Measurements from ENCODE around the gene EXD3. TPM values are rescaled to one million over a fixed set of nuclear protein-coding genes. Genes with fewer than 3 reads are reported as not detected.
A peak's percentile ranks its signal among the peaks of the same experiment; 100 is the strongest.

Gene EXD3
- total RNA-seq, 1 donor from 2014 or later, result 24.5 TPM

- Mint-ChIP-seq H3K36me3 (ENCODE audit: unreplicated experiment) (no peaks in the 10 kb centered on the region), H3K27me3 (ENCODE audit: unreplicated experiment) (peaks cover 4% of the 10 kb centered on the region), H3K4me3 (ENCODE audit: unreplicated experiment) (peak overlapping the region; percentile 61), H3K4me1 (ENCODE audit: low read depth, unreplicated experiment) (peaks cover 4% of the 10 kb centered on the region), H3K9me3 (ENCODE audit: unreplicated experiment) (peaks cover 1% of the 10 kb centered on the region), H3K27ac (ENCODE audit: unreplicated experiment) (no peak overlapping the region)
- peak; percentile 34 for DNase-seq
- no peak for TF ChIP-seq CTCF (IDR thresholded peaks at IDR 0.05; ENCODE audit: partially characterized antibody, unreplicated experiment)
Observed at GRCh38 chr9:137454597-137455358, 31.8 kb upstream of the EXD3 start.

- Mint-ChIP-seq H3K4me1 (ENCODE audit: low read depth, unreplicated experiment) (peaks cover 4% of the 10 kb centered on the region), H3K36me3 (ENCODE audit: unreplicated experiment) (no peaks in the 10 kb centered on the region), H3K27ac (ENCODE audit: unreplicated experiment) (no peak overlapping the region), H3K27me3 (ENCODE audit: unreplicated experiment) (peaks cover 4% of the 10 kb centered on the region), H3K9me3 (ENCODE audit: unreplicated experiment) (peaks cover 1% of the 10 kb centered on the region), H3K4me3 (ENCODE audit: unreplicated experiment) (peak overlapping the region; percentile 61)
- no peak for TF ChIP-seq CTCF (IDR thresholded peaks at IDR 0.05; ENCODE audit: partially characterized antibody, unreplicated experiment)
- peak; percentile 62 for DNase-seq
Observed at GRCh38 chr9:137454145-137454596, 31.2 kb upstream of the EXD3 start.

- Mint-ChIP-seq H3K4me1 (ENCODE audit: low read depth, unreplicated experiment) (peaks cover 4% of the 10 kb centered on the region), H3K27ac (ENCODE audit: unreplicated experiment) (no peak overlapping the region), H3K36me3 (ENCODE audit: unreplicated experiment) (no peaks in the 10 kb centered on the region), H3K27me3 (ENCODE audit: unreplicated experiment) (peaks cover 4% of the 10 kb centered on the region), H3K9me3 (ENCODE audit: unreplicated experiment) (peaks cover 1% of the 10 kb centered on the region), H3K4me3 (ENCODE audit: unreplicated experiment) (peak overlapping the region; percentile 59)
- peak; percentile 79 for DNase-seq
- no peak for TF ChIP-seq CTCF (IDR thresholded peaks at IDR 0.05; ENCODE audit: partially characterized antibody, unreplicated experiment)
Observed at GRCh38 chr9:137453643-137454081, 30.7 kb upstream of the EXD3 start.

- Mint-ChIP-seq H3K4me1 (ENCODE audit: low read depth, unreplicated experiment) (peaks cover 4% of the 10 kb centered on the region), H3K36me3 (ENCODE audit: unreplicated experiment) (no peaks in the 10 kb centered on the region), H3K27ac (ENCODE audit: unreplicated experiment) (no peak overlapping the region), H3K27me3 (ENCODE audit: unreplicated experiment) (peaks cover 4% of the 10 kb centered on the region), H3K9me3 (ENCODE audit: unreplicated experiment) (peaks cover 1% of the 10 kb centered on the region), H3K4me3 (ENCODE audit: unreplicated experiment) (no peak overlapping the region)
- DNase-seq, result peak; percentile 20
- no peak for TF ChIP-seq CTCF (IDR thresholded peaks at IDR 0.05; ENCODE audit: partially characterized antibody, unreplicated experiment)
Observed at GRCh38 chr9:137452761-137453642, 30.0 kb upstream of the EXD3 start.

Data from glutamatergic neuron (in vitro differentiated cells).